ENCODE data around the gene ASB1.
"Not testable (repeated sequence)": the region's sequence is repeated elsewhere in the genome, so short reads cannot be mapped to it uniquely, and the experiment has no call there.

The ASB1 gene

DNA sequence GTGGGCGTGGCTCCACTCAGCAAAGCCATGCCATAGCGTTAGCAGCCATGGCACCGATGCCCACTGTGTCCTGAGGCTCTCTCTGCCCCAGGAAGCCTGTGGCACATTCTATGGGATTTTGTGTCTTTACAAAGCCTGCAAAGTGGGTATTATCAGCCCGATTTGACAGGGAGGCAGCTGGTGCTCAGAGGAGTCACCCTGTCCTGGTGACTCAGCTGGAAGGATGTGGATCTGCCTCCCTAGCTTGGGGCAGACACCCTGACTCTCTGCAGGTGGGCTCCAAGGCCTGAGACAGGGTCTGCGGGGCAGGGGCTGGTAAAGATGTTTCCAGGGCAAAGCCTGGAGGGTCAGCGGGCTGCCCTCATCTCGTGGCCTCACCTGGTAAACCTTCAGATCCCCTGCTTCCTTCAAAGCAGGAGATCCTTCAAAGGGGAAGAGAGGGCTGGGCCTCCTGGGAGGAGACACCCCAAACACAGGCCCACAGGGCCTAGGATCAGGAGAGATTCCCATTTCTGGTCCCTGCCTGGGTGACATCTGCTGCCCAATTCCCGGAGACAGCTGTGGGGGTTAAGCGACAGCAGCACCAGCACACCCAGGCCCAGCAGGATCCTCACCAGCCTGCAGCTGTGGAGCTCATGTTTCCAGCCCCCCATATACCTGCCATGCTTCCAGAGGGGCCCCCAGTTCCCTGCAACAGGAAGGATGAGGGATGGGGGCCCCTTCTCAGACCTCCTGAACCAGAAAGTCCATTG lies 3.0 kb upstream of the ASB1 start:
- DNase-seq (ENCODE audit: low read depth), result no peak

DNA sequence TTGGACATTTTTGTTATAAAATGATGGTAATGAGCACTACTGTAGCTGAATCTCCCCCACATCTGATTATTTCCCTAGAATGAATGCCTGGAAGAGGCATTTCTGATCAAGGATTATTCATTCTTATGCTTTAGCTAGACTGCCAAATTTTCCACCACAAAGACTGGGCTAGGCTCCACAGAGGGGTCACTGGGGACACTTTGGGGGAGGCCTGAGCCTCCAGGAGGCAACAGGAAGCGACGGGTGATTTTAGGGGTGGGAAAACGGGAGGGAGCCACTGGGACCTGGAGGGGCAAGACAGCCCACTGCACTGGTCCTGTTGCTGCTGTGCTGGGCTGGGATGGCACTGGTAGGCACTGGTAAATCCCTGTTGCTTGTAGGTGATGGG lies 2.4 kb upstream of the ASB1 start:
- no peak for DNase-seq (ENCODE audit: low read depth)

DNA sequence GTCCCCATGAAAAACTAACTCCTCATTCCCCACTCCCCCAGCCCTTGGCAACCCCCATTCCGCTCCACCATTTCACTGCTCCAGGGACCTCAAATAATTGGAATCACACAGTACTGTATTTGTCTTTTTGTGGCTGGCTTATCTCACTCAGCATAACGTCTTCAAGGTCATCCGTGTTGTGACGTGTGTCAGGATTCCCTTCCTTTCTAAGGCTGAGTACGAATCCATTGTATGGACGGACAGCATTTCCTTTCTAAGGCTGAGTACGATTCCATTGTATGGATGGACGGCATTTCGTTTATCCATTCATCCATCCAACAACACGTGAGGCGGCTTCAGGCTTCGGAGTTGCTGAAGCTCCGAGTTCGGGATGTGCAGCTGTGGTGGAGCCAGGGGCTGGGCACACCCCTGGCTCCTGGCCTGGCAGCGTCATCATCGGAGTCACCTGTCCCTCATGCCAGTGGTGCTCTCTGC lies 1.2 kb upstream of the ASB1 start:
- no peak for DNase-seq (ENCODE audit: low read depth)

DNA sequence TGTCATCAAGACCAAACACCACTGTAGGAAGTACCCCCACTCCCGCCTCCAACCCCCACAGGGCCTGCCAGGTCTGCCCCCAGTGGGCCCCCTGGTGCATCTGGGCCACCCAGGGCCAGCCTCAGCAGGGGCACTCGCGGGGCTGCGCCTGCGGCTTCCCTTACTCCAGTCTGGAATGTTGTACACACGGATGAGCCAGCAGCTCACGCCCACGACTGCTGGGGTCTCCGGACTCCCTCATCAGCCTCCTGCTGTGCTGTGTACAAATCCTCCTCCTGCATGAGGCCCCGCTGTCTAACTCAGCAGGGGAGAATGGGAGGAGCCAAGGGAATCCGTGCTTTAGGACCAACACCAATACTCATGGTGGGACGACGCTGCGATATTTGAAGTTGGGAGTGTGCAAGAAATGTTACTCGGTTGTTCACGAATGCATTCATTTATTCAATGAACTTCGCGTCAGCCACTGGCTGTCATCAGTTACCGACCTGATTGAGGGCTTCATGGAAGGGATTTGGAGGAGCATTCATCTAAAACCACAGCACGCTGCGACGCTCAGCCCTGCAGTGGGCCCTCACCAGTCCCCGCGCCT lies 654 bp upstream of the ASB1 start:
- peak; percentile 26 for DNase-seq (ENCODE audit: low read depth)

DNA sequence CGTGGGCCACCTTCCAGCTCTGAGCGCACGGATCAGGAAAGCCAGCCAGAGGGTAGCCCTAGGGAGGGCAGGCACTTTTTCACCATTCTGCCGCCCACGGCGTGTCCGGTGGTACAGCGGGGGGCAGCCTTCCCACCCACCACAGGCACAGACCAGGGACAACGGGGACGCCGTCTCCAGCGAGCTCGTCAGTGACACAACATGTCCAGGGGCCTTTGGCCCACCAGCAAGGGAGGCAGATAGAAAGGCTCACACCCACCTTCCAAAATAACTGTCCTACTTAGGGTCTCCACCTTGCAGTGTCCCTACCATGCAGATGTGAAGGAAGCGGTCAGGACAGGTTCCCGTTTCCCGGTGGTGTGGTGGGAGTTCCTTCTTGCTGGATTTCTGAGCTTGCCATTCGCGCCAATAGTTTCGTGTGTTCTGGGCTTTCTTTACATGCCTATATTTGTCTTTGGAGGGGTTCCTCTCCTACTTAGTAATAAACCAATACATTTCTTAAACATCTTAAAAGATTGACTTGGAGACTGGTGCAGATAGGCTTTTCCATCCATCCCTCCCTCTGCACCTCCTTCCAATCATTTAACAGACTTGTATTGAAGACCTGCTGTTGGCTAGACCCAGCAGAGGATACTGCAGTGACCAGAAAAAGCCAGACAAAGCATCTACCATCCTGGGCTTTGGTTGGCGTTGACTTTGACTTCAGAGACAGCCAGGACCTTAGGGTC lies 872 bp downstream of the ASB1 start:
- no peak for DNase-seq (ENCODE audit: low read depth)

DNA sequence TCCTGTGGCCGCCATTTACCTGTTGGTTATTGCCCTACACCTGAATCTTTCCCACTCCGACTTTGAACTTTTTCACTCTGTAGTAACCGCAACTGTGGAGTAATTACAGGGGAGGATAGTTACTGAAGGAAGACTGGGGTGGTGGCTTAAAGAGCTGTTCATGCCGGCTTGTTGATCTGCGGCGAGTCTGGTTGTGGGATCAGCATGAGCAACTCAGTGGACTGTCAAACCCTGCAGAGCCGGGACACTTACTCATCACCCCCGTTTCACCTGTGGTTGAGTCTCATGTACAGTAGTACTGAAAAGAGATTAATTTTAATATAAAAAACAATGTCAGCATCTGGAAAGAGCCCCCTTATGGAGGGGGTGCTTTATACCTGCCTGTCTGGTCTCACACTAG lies 2.1 kb downstream of the ASB1 start:
- no peak for DNase-seq (ENCODE audit: low read depth)

DNA sequence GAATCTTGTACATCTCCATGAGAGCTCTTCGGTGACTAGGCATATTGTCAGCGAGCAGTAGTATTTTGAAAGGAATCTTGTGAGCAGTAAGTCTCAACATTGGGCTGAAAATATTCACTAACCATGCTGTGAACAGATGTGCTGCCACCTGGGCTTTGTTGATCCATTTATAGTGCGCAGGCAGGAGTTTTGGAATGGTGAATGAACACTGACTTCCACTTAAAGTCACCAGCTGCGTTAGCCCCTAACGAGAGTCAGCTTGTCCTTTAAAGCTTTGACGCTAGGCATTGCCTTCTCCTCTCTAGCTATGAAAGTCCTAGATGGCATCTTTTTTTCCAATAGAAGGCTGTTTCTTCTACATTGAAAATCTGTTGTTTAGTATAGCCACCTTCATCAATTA lies 4.1 kb downstream of the ASB1 start:
- DNase-seq (ENCODE audit: low read depth), result no peak

DNA sequence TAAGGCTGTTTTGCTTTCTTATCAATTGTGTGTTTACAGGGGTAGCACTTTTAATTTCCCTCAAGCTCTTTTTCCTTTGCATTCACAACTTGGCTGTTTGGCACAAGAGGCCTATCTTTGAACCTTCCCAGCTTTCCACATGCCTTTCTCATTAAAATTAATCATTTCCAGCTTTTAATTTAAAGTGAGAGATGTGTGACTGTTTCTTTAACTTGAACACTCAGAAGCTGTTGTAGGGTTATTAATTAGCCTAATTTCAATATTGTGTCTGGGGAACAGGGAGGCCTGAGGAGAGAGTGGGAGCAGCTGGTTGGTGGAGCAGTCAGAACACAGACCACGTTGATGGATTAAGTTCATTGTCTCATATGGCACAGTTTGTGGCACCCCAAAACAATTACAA lies 4.7 kb downstream of the ASB1 start:
- DNase-seq (ENCODE audit: low read depth), result peak; percentile 12

DNA sequence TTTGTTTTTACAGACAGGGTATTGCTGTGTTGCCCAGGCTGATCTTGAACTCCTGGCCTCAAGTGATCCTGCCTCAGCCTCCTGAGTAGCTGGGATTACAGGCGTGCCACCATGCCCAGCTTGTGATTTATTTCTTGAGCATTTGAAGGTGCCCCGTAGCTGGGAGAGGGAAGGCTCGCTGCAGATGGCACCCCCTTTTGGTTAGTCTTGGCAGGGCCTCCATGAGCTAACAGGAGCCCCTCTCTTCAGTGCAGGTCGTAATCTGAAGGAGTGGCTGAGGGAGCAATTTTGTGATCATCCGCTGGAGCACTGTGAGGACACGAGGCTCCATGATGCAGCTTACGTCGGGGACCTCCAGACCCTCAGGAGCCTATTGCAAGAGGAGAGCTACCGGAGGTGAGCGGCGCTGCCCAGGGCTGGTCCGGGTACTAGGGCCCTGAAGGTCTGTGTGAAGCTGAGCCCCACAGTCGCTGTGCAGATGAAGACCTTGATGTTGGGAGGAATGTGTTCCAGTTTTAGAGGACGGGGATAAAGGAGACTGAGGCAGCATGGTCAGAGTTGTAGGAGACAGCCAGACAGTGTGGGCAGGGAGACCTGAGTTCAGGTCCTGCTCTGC lies 6.7 kb downstream of the ASB1 start:
- no peak for DNase-seq (ENCODE audit: low read depth)

DNA sequence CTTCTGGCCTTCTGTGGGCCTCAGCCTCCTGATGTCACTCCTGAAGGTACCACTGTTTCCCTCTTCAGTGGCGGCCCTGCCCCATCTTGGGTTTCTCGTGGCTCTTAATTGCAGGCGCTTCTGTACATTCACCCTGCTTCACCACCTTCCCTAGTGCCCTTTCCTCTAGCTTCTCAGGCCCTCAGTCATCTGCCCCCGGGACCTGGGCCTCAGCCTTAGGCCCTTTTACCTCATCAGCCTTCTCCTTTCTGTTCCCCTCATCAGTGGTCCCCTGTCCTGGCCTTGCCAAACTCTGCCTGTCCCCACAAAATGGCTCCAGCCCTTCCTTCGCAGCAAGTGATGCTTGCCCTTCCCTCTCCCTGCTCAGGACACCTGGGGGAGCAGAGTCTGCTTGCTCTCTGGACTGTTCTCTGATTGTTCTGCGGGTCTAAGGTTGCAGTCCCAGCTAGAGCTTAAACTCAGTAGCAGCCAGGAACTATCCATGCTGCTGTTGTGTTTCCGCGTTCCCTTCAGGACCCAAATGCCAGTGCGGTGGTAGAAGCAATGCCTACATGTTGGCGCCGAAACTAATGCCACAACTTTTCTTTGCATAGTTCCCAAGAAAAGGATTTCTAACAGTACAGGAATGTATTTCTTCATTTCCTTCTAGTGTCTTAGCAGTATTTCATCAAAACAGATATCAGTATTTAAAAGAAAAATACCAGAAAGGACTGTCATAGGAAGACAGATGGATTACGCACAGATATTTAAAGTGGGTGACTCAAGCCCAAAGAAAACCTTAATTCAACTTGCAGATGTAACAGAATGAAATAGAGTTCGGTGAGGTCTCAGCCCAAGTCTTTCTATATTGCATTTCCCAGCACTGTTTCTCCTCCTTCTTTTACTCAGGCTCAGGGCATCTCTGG lies 7.5 kb downstream of the ASB1 start:
- DNase-seq (ENCODE audit: low read depth), result peak; percentile 88

DNA sequence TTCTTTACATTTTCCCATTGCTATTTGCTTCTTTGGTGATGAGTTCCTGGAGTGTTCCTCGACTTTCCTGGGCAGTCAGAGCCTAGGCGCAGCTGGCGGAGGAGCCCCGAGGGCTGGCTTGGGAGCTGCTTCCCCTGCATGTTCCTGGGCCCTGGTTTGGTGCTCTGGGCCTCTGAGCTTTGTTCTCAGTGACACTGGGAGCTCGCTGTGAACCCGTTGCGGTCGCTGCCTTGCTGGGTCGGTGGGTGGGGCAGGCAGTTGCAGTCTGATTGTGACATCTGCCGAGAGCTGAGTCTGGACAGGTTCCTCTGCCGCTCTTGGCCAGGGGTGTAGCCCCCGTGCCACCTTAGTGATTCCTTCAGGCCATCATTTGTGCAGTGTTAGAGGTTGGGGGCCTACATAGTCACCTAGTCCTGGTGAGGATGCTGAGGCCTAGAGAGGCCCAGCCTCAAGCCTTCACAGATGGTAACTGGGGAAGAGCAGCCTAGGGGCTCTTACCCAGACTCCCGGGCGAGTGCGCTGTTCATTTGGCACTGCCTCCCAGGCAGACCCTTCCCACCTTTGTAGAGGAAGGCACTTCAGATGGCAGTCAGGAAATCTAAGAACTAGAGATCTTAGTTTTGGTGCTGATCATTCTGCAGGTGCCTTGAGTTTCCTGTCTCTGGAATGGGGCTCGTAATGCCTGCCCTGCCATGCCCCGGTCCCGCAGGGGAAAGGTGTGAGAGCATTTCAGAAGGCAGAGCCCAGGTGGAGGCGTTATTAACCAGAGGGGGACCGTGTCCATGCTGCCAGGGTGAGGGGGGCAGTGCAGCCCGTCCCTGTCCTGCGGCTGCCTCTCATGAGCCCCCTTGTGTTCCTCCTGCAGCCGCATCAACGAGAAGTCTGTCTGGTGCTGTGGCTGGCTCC lies 8.4 kb downstream of the ASB1 start:
- DNase-seq (ENCODE audit: low read depth), result no peak

DNA sequence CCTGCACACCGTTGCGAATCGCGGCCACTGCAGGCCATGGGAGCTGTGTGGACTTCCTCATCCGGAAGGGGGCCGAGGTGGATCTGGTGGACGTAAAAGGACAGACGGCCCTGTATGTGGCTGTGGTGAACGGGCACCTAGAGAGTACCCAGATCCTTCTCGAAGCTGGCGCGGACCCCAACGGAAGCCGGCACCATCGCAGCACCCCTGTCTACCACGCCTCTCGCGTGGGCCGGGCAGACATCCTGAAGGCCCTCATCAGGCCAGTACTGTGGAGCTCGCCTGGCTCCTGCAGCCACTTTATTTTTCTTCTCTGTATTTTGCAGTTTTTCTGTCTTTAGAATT lies 9.0 kb downstream of the ASB1 start:
- DNase-seq (ENCODE audit: low read depth), result no peak

DNA sequence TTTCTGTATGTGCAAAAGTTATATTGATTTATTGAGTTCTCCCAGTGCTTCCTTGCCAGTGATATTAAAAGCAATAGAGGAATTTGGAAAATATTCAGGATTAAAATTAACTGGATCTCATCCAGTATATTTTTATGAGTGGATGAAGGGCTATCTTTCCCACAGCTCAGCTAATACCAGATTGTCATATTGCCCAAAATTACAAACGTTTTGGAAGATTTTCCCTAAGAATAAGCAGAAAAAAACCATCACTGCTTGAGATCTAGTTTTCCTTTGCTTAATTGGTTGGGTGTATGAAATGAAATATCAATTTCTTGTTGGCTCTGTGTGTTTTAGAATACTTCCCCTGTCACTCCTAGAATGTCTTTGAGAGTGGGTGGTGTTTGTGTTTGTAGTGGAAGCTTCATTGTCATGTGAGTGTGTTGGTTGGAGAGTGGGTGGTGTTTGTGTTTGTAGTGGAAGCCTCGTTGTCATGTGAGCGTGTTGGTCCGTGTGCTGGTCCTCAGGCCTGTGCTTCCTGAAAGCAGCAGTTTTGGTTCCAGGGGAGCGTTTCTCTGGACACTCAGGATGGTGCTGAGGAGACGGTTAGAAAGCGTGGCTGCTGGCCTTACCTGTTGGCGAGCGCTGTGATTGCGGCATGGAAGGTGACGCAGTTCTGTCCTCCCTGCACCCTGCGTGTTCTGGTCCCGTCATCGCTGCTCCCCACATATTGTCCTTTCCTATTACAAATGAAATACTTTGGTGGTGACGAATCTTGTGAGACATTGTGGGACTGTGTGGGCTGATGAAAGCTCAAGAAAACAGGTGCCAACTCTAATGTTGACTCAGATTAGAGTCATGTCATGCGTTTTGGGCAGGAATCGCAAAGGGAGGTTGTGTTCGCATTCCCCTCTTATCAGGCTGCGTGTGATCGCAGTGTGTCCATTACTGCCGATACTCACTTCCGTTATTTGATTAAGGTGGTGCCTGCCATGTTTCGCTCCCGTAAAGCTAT lies 12.4 kb downstream of the ASB1 start:
- peak; percentile 90 for DNase-seq (ENCODE audit: low read depth)

DNA sequence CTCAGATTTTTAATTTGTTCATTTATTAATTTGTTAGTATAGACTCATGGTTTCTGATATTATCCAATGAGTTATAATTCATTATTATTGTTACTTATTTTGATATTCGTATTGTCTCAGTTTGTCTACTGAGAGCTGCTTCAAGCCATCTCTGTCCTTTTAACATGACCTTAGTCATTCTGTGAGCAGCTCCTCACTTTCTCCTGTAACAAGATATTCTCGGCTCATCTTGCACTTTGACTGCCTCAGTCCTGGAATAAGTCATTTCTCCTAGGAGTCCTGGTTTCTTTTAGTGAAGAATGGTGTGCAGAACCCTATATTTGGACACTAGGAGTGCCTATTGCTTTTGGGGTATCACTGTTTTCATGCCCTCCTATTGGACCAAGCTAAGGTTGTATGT lies 13.2 kb downstream of the ASB1 start:
- DNase-seq (ENCODE audit: low read depth), result no peak

DNA sequence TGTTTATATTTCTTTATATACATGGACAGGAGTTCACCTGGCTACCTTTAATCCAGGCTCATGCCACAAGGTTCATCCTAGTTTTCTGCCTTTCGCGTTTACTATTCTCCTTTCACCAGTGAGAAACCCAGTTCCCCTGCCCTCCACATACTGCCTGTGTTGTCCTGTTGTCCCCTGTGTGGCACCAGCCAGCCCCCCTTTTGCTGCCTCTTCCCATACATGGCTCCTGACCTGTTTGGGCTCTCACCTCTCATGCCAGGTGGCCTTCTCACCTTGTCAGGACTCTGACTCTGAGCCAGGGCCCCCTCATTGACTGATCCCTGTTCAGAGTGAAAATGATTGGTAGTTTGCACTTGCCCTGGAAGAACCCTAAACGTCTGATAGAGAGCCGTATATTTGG lies 13.6 kb downstream of the ASB1 start:
- no peak for DNase-seq (ENCODE audit: low read depth)

DNA sequence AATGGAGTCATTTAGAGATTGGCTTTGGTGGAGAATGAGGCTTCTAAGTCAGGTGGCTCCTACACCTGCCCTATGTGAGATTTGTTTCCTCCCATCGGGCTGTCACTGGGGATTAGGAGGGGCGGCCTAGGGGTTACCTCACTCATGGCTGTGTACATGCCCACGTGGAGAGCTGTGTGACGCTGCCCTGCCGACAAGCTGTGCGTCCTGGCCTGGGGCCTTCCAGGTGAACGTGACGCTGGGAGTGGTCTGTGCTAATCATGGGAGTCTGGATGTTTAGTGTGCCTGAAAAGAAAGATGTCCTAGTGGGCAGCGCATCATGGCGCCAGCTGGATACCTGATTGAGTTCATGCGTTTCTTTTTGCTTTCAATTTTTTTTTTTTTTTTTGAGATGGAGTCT lies 14.0 kb downstream of the ASB1 start:
- DNase-seq (ENCODE audit: low read depth), result no peak

DNA sequence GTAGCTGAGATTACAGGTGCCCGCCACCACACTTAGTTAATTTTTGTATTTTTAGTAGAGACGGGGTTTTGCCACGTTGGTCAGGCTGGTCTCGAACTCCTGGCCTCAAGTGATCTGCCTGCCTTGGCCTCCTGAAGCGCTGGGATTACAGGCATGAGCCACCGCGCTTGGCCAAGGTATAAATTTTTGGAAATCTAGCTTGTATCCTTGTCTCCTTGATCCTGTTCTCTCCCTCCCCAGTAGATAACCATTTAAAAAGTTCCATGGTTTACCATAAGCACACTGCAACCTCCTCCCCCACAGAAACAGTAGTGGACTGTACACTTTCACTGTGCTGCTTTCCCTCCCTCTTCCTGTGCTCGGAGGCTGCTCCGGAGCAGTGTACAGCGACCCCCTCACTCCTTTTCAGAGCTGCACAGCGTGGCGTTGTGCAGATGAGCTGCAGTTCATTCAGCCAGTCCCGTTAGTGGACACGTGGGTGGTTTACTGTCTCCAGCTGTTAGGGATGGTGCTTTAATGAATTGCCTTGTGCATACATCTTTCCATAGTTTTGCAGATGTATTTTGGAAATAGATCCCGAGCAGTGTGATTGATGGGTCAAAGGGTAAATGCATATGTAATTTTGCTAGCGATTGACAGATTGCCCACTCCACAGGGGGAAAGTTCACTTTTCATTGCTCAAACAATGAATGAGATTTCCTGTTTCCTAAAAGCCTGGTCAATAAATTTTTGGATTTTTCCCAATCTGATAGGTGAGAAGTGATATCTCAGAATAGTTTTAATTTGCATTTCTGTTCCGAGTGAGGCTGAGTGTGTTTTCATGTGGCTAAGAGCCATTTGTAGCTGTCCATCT lies 14.8 kb downstream of the ASB1 start:
- DNase-seq (ENCODE audit: low read depth), result no peak

DNA sequence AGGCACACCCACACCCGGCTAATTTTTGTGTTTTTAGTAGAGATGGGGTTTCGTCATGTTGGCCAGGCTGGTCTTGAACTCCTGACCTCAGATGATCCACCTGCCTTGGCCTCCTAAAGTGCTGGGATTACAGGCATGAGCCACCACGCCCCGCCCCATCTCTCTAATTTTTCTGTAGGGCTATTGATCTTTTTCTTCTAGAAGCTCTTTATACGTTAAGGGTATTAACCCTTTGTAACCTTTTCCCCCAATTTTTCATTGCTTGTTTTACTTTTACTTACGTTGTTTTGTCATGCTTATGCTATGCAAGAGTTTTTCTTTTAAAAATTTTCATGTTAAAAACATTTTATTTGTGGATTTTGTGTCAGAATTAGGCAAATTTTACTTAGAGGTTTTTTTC lies 15.5 kb downstream of the ASB1 start:
- not testable (repeated sequence) for DNase-seq (ENCODE audit: low read depth)

DNA sequence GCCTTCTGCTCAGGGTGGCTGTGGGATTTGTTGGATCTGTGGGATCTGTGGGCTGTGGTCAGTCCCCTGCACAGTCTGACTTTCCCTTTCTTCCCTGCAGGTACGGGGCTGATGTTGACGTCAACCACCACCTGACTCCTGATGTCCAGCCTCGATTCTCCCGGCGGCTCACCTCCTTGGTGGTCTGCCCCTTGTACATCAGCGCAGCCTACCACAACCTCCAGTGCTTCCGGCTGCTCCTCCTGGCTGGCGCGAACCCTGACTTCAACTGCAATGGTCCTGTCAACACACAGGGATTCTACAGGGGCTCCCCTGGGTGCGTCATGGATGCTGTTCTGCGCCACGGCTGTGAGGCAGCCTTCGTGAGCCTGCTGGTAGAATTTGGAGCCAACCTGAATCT lies 17.5 kb downstream of the ASB1 start:
- DNase-seq (ENCODE audit: low read depth), result no peak
